ENCODE results near the gene GBA3.

Gene GBA3

DNA sequence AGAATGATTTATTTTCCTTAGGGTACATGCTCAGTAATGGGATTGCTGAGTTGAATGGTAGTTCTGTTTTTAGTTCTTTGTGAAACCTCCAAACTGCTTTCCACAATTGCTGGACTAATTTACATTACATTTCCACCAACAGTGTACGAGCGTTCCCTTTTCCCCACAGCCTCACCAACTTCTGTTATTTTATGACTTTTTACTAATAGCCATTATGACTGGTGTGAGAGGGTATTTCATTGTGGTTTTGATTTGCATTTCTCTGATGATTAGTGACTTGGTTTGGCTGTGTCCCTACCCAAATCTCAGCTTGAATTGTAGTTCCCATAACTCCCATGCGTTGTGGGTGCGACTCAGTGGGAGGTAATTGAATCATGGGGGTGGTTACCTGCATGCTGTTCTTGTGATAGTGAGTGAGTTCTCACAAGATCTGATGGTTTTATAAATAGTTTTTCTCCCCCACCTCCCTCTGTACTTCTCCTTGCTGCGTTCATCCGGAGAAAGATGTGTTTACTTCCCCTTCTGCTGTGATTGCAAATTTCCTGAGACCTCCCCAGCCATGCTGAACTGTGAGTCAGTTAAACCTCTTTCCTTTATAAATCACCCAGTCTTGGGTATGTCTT lies 95.1 kb downstream of the GBA3 start:
- TF ChIP-seq, protein P1, sequence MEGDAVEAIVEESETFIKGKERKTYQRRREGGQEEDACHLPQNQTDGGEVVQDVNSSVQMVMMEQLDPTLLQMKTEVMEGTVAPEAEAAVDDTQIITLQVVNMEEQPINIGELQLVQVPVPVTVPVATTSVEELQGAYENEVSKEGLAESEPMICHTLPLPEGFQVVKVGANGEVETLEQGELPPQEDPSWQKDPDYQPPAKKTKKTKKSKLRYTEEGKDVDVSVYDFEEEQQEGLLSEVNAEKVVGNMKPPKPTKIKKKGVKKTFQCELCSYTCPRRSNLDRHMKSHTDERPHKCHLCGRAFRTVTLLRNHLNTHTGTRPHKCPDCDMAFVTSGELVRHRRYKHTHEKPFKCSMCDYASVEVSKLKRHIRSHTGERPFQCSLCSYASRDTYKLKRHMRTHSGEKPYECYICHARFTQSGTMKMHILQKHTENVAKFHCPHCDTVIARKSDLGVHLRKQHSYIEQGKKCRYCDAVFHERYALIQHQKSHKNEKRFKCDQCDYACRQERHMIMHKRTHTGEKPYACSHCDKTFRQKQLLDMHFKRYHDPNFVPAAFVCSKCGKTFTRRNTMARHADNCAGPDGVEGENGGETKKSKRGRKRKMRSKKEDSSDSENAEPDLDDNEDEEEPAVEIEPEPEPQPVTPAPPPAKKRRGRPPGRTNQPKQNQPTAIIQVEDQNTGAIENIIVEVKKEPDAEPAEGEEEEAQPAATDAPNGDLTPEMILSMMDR (IDR thresholded peaks at IDR 0.05; ENCODE audit: low read length, missing control alignments) = no peak
- DNase-seq (ENCODE audit: low read depth) = no peak
- no peak overlapping the region for H3K4me3 ChIP-seq (replicated peaks; ENCODE audit: low read depth, low read length)

DNA sequence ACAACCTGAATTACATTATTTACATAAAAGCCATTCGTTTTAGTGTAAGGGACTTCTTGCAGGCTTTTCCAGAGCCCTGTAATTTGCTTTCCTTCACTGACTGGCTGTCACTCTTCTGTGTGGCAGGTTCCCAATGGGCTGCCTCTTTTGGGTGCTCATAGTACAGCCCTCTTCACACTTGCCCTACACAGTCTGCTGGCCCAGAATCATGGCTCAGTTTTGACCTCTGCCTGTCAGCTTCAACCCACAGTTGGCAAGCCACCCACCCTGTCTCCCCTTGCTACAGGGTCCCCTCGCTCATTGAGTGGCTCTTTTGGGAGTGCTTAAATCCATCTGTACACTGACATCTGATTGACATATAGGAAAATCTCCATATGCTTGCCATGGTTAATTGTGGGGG lies 97.9 kb downstream of the GBA3 start:
- TF ChIP-seq, protein P1 (IDR thresholded peaks at IDR 0.05; ENCODE audit: low read length, missing control alignments) = no peak
- DNase-seq (ENCODE audit: low read depth) = no peak
- H3K4me3 ChIP-seq (replicated peaks; ENCODE audit: low read depth, low read length) = no peak overlapping the region

DNA sequence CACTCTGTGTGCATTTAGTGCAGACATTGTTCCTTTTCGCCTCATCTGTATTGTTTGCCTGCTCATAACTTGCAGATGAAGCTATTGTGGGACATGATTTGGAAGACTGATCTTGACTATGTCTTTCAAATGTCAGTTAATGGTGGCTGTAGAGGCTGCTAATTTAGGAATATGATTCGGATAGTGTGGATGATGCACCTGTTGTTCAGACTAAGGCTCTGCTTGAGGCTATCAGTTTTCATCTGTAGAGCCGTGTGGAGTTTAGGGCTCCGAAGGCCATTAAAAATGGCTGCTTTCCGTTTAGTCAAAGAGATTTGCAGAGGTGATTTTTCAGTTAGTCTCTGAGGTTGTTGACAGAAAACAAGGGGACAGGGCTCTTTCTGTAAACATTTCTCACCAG lies 102.0 kb downstream of the GBA3 start:
- TF ChIP-seq, protein P1 (IDR thresholded peaks at IDR 0.05; ENCODE audit: low read length, missing control alignments) = no peak
- H3K4me3 ChIP-seq (replicated peaks; ENCODE audit: low read depth, low read length) = no peak overlapping the region
- no peak for DNase-seq (ENCODE audit: low read depth)

DNA sequence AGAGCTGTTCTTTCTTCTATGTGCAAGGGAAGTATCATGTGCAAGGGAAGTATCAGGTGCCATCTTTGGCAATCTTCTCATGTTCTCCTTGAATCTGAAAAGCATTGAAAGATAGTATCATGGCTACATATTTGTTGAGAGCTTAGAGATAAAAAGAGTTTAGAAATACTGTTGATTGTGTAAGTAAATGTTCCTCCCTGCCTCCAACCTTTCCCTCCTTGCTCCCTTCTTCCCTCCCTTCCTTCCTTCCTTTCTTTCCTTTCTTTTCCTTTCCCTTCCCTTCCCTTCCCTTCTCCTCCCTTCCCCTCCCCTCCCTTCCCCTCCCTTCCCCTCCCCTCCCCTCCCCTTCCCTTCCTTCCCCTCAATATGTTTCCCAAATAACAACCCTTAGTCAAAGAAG lies 108.7 kb downstream of the GBA3 start:
- TF ChIP-seq, protein P1 (IDR thresholded peaks at IDR 0.05; ENCODE audit: low read length, missing control alignments) = no peak
- DNase-seq (ENCODE audit: low read depth) = no peak
- H3K4me3 ChIP-seq (replicated peaks; ENCODE audit: low read depth, low read length) = no peak overlapping the region

DNA sequence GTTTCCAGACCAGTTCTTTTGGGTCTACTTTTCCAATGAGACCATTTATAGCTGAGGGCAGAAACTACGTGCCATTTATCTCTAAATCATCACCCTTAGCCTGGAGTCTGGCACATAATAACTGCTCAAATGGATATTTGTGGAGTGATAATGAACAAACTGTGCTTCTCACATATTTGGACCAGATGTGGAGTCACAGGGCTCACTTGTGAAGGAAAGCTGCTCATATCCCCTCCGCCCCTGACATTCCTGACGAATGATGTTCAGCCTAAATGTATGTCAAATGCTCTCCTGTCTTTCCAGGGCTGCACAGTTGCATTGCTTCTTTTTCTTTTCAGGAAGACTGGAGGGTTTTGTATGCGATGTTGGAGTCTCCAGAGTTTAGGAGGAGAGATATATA lies 110.1 kb downstream of the GBA3 start:
- no peak for DNase-seq (ENCODE audit: low read depth)
- no peak overlapping the region for H3K4me3 ChIP-seq (replicated peaks; ENCODE audit: low read depth, low read length)
- TF ChIP-seq, protein P1 (IDR thresholded peaks at IDR 0.05; ENCODE audit: low read length, missing control alignments) = no peak

DNA sequence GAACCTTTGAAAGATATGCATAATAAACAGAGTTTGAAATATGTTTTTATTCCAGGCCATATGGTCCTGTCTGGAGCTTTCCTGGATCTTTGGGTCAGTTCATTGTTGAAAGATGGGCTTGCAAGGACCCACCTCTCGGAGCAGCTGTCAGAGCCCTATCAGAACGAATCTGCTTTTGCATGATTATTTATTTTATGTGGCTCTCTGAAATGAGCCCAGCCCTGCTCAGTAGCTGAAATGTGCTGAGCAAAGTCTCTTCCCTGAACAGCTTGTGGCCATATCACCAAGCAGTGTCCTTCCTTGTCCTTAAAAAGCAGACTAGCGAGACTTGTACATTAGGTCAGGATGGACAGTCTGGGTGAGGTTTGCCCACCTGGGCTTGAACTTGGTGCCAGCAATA lies 110.8 kb downstream of the GBA3 start:
- TF ChIP-seq, protein P1 (IDR thresholded peaks at IDR 0.05; ENCODE audit: low read length, missing control alignments) = no peak
- no peak for DNase-seq (ENCODE audit: low read depth)
- no peak overlapping the region for H3K4me3 ChIP-seq (replicated peaks; ENCODE audit: low read depth, low read length)

DNA sequence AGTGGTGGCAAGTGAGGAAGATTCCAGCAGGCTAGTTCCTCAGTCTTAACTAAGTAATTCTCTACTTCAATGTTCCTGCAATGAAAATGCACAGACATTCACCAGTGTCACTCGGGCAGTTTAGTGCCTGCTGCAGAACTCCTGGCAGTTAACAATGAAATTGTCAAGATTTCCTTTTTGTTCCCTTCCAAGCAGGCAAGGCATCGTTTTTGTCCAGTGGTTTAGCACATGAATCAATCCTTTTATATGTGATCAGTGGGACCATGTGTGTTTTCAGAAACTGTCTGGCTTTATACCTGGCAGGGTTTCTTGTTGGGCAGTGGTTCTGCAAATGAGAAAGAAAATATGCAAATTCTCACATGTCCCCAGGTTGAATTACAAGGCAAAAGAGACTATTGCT lies 122.2 kb downstream of the GBA3 start:
- DNase-seq (ENCODE audit: low read depth) = no peak
- TF ChIP-seq, protein P1 (IDR thresholded peaks at IDR 0.05; ENCODE audit: low read length, missing control alignments) = no peak
- no peak overlapping the region for H3K4me3 ChIP-seq (replicated peaks; ENCODE audit: low read depth, low read length)

Data from fibroblast of pulmonary artery (primary cell).